HG02571 (cell line): ENCODE data around the gene CXorf49B.
"Not testable (repeated sequence)": the region's sequence is repeated elsewhere in the genome, so short reads cannot be mapped to it uniquely, and the experiment has no call there.

Source experiments
- ATAC-seq: cut with Tn5 transposase; IDR thresholded peaks from one replicate; pipeline ENCODE4 v1.9.1; 2021; ENCODE audit warnings: mild to moderate bottlenecking, moderate library complexity; ENCODE audit not compliant: unreplicated experiment

The CXorf49B gene

DNA sequence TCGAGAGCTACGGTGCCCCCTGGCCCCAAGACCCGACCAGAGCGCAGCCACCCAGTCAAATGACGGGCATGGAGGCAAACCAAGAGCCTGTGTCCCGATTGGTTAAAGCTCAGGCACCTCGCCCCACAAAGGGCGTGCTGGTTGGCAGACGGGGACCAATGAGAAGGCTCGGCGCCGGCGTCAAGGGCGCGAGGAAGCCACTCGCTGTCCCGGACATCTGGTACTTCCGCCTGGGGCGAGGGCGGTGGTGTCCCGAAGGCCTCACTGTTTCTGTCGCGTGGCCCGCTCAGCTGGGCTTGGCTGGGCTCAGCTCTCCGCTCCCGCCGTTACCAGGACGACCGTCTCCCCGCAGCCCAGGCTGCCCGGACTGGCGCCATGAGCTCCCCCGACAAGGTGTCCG is at the start of gene CXorf49B:
Gene CXorf49B, plus strand, starts transcription at position 301 of the 400 bp plus-strand sequence. Its CDS starts 75 bp downstream, at position 376.
- not testable (repeated sequence) for ATAC-seq

DNA sequence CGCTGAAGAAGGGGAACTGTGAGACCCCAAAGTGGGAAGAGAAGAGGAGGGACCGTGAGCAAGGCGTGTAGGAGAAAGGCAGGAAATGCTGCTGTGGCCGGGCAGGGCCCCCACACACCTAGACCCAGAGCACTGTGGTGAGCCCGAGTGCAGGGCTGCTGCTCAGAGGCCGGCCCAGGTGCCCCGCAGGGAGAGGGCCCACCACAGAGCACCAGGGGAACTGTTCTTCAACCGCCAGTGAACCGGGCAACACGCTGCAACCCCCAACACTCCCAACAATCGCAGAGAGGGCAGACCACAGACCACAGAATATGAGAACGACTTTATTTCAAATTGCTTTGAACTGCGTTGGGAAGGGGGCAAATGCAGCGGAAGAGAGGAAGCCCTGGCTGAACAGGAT is 49.1 kb upstream of the CXorf49B start:
- ATAC-seq, result not testable (repeated sequence)

DNA sequence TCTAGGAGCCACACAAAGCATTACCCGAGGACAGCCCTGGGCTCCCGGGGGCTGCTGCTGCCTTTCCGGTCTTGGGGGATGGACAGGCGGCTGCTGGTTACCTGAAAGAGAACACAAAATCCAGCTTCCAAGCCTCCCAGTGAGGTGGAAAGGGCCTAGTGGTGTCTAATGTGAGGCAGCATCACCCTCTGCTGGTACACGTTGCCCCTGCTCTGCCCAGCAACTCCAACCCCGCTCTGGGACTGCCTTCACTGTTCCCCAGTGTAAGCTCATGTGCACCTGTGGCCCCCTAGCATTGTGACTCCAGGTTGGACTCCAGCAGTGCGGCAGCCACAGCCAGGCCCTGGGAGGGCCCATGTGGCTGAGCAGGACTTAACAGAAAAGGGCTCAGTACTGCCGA is 47.6 kb upstream of the CXorf49B start:
- ATAC-seq, result not testable (repeated sequence)

DNA sequence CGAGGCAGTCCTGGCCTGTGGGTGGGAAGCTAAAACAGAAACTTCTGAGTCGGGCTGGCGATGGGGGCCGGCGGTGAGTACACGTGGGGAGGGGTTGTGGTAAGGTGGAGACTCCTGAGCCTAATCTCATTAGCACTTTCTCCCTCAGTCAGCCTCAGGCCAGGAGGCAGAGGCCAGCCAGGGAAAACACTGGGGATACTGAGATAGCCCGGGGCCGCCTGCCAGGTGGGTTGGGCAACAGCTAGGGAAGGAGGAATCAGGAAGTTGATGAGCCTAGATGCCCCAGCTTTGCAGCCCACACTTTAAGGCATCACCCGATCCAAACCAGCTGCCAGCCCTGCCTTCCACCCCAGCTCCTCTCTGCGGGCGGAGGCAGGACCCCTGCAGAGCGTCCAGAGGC is 46.8 kb upstream of the CXorf49B start:
- ATAC-seq, result not testable (repeated sequence)

DNA sequence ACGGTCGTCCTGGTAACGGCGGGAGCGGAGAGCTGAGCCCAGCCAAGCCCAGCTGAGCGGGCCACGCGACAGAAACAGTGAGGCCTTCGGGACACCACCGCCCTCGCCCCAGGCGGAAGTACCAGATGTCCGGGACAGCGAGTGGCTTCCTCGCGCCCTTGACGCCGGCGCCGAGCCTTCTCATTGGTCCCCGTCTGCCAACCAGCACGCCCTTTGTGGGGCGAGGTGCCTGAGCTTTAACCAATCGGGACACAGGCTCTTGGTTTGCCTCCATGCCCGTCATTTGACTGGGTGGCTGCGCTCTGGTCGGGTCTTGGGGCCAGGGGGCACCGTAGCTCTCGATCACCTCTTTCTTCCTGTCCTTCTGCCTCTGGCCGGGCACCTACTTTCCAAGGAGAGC is 45.0 kb upstream of the CXorf49B start, which contains the start of gene CXorf49:
Gene CXorf49, minus strand, starts transcription at position 101 of the 400 bp plus-strand sequence. CDS start 134 bp downstream, outside the sequence.
- not testable (repeated sequence) for ATAC-seq

DNA sequence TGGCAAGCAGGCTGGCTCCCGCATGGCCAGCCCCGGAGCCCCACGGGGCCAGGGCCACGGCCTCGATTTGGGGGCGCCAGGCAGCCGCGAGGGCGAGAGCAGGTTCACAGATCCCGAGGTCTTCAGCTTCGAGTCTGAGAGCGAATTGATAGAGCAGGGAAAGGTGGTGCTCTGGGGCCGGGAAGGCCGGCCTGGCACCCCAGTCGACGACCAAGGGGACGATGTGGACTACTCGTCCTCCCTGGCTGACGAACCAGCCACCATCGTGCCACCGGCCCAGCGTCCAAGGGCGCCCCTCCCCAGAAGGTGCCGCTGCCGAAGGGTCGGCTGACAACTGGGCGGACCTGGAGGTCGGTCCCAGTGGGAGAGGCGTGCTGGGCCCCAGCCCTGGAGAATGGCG is 44.0 kb upstream of the CXorf49B start:
- ATAC-seq, result not testable (repeated sequence)

DNA sequence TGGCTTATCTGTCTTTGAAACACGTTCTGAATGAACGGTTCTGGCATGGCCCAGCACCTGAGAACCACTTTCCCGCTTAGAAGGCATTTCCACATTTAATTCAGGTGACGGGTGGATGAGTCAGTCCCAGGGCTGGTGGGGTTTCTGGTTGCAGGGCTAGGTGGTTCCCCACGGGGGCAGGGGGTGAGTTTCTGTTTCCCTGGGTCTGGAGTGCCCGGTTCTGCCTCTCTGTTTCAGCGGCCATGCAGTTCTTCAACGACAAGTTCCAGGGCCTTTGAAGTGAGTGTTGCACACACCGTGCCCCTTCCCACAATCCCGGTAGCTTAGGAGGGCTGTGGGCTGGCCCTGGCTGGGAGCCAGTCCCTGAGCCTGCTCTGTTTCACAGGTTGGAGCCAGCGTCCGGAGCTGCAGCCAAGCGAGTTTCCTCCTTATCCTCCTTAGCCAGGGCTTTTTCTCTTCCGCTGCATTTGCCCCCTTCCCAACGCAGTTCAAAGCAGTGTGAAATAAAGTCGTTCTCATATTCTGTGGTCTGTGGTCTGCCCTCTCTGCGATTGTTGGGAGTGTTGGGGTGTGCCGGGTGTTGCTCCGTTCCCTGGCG is 42.8 kb upstream of the CXorf49B start:
- not testable (repeated sequence) for ATAC-seq

DNA sequence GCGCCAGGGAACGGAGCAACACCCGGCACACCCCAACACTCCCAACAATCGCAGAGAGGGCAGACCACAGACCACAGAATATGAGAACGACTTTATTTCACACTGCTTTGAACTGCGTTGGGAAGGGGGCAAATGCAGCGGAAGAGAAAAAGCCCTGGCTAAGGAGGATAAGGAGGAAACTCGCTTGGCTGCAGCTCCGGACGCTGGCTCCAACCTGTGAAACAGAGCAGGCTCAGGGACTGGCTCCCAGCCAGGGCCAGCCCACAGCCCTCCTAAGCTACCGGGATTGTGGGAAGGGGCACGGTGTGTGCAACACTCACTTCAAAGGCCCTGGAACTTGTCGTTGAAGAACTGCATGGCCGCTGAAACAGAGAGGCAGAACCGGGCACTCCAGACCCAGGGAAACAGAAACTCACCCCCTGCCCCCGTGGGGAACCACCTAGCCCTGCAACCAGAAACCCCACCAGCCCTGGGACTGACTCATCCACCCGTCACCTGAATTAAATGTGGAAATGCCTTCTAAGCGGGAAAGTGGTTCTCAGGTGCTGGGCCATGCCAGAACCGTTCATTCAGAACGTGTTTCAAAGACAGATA is 2.4 kb upstream of the CXorf49B start:
- ATAC-seq, result not testable (repeated sequence)

DNA sequence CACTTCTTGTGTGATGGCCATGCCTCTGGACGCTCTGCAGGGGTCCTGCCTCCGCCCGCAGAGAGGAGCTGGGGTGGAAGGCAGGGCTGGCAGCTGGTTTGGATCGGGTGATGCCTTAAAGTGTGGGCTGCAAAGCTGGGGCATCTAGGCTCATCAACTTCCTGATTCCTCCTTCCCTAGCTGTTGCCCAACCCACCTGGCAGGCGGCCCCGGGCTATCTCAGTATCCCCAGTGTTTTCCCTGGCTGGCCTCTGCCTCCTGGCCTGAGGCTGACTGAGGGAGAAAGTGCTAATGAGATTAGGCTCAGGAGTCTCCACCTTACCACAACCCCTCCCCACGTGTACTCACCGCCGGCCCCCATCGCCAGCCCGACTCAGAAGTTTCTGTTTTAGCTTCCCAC is 1.7 kb downstream of the CXorf49B start:
- ATAC-seq, result not testable (repeated sequence)

DNA sequence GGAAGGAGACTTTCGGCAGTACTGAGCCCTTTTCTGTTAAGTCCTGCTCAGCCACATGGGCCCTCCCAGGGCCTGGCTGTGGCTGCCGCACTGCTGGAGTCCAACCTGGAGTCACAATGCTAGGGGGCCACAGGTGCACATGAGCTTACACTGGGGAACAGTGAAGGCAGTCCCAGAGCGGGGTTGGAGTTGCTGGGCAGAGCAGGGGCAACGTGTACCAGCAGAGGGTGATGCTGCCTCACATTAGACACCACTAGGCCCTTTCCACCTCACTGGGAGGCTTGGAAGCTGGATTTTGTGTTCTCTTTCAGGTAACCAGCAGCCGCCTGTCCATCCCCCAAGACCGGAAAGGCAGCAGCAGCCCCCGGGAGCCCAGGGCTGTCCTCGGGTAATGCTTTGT is 2.5 kb downstream of the CXorf49B start:
- not testable (repeated sequence) for ATAC-seq

DNA sequence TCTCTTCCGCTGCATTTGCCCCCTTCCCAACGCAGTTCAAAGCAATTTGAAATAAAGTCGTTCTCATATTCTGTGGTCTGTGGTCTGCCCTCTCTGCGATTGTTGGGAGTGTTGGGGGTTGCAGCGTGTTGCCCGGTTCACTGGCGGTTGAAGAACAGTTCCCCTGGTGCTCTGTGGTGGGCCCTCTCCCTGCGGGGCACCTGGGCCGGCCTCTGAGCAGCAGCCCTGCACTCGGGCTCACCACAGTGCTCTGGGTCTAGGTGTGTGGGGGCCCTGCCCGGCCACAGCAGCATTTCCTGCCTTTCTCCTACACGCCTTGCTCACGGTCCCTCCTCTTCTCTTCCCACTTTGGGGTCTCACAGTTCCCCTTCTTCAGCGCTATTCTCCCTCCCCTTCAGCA is 4.0 kb downstream of the CXorf49B start:
- ATAC-seq, result not testable (repeated sequence)

DNA sequence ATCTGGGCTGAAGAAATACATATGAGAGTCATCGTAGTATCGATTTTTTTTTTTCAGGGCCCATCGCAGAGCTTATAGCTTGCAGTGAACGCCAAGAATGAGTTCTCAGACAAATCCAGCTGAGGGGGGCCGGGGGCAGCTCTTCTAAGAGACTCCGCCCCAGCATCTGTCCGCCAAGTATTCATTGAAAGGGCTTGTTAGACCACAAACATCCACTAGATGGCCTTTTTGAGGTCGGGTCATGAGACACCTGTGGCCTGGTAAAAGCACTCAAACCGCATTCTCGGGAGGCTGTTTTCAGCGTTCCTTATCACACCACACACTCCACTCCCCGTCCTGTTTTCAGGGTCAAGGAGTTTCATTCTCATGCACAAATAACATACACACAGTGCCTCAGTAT is 15.2 kb downstream of the CXorf49B start:
- ATAC-seq, result not testable (repeated sequence)

DNA sequence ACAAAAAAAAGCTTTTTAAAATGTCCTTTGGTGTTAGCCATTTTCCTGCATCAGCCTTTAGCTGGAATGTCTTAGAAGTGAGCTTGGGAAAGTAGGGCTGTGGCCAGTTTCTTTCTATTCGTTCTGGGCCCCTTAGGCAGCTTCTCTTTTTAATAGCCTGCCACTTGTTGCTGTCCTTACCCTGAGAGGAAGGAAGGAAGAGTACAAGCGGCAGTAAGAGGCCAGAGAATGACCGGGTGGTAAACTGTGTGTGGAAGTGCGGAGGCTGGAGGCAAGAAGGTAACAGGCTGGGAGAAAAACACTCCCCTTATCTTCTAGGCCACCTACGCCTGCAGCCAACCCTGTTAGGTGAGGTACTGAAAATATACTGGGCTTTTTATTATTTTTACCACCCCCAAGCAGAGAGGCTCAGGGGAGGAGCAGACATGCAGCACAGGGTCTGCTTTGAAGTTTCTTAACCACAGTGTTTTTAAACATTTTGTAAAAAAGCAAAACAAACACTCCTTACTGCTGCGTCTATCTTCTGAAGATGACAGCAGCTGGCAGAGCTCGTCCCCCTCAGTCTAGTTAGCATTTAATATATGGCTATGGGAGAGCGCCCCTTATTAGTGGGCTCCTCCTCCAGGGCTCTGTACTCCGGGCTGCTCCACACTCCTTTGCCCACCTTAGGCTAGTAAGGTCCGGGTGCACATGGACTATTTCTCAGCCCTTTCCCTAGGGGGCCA is 19.2 kb downstream of the CXorf49B start:
- not testable (repeated sequence) for ATAC-seq

DNA sequence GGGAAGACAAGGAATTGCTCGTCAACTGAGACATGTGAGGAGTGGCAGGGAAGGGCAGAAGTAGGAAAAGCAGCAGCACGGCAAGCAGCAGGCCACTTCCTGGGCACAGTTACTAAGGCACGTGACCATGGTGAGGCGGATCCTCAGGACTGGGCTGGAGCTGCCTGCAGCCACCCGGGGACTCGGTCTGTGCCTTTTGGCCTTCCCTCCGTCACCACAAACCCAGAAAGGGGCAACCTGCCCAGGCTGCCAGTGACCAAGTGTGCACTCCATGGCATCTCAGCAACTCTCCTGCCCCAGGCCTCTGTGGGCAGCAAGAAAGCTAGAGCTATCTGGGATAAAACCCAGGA is 19.8 kb downstream of the CXorf49B start:
- not testable (repeated sequence) for ATAC-seq

DNA sequence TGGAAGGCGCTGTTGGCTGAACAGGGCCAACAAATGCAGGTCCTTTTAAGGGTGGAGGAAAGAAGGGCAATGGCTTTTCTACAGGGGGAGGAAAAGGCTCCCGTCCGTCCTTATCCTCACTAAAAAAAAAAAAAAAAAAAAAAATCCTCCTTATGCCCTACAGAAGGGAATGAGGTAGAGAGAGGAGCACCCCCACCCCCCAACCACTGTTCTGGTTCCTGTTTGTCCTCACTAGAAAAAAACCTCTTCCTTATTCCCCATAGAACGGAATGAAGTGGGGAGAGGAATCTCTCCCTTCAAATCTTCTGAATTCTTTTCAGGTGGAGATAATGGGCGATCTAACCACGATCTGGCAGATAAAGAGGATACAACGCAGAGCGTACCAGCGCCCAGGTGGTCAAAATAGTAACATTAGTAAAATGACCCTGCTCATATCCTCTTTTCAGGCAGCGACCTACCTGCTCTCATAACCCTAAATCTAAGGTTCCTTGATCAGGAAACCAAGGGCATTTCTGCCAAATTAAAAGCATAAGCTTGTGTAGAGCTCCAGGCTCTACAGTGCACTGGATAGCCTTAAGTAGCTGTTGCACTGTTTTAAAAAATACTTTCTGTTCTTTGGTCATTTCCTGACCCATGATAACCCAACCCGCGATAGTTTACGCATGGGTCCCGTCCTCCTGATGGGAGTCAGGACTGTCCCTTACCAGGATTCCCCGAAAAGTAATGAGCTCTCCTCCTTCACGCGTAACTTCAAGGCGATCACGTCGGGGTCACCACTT is 20.6 kb downstream of the CXorf49B start:
- not testable (repeated sequence) for ATAC-seq

DNA sequence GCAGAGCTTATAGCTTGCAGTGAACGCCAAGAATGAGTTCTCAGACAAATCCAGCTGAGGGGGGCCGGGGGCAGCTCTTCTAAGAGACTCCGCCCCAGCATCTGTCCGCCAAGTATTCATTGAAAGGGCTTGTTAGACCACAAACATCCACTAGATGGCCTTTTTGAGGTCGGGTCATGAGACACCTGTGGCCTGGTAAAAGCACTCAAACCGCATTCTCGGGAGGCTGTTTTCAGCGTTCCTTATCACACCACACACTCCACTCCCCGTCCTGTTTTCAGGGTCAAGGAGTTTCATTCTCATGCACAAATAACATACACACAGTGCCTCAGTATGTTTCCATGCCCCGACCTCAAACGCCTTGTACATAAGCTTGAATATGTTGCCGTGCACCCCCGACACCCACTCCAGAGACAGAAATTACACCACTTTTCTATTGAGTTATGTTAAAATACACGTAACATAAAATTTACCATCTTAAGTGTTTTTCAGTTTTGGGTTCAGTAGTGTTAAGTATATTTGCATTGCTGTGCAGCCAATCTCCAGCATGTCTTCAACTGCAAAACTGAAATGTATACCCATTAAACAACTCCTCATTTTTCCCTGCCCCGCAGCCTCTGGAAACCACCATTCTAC is 21.3 kb downstream of the CXorf49B start:
- ATAC-seq, result not testable (repeated sequence)

DNA sequence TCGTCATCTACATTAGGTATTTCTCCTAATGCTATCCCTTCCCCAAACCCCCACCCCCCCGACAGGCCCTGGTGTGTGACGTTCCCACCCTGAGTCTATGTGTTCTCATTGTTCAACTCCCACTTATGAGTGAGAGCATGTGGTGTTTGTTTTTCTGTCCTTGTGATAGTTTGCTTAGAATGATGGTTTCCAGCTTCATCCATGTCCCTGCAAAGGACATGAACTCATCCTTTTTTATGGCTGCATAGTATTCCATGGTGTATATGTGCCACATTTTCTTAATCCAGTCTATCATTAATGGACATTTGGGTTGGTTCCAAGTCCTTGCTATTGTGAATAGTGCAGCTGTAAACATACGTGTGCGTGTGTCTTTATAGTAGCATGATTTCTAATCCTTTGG is 43.3 kb downstream of the CXorf49B start:
- ATAC-seq, result not testable (repeated sequence)

DNA sequence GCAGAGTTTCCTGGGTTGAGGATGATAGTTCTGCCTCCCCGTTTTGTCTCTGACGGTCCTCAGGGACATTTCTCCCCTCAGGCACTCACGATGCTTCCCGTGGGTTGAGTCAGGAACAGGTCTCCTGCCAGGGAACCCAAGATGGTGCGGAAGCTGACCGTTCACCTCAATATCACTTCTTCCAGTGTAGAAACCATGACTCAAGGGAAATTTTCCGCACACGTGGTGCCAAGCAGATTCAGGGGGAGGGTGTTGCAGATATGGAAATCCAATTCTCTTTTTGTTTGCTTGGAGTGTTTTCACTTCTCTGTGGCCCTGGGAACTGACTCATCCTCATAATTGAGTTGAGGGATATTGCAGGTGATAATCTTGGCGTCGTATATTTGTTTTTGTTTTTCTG is 46.7 kb downstream of the CXorf49B start:
- ATAC-seq, result no peak

DNA sequence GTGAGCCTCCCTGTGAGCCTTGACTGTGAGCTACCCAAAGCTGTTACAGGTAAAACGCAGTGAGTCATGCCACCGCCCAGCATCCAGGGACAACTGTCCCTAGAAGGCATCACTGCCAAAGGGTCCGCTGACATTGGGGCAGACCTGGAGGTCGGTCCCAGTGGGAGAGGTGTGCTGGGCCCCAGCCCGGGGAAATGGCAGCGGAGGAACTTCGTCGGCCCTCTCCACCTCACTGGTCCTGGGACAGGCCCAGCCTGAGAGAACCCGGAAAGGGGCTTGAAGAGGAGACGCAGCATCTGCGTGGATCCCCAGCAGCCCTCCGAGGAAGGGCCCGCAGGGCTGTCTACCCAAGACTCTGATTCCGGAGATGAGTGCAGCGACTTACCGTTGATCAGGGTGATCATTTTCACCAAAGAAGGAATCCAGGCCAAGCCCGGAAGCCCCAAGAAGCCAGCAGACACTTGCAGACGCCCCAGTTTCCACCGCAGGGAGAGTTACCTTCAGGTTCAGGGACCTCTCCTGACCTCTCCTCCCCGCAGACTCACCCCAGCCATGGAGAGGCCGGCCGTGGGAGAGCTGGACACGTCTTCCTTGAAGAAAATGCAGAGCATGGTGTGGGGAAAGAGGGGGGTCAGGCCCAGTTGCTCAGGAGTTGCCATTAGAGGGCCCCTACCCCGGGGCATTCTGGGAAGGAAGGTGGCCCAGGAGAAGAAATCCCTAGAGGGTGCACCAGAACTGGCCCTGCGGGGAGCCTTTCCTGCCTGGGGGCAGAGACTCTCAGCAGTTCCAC is 51.2 kb downstream of the CXorf49B start:
- no peak for ATAC-seq
